ENCODE measurements around the gene ANXA2R. TPM values are rescaled to one million over a fixed set of nuclear protein-coding genes. Genes with fewer than 3 reads are reported as not detected.
"Not testable (repeated sequence)": the region's sequence is repeated elsewhere in the genome, so short reads cannot be mapped to it uniquely, and the experiment has no call there.

The ANXA2R gene
- total RNA-seq, 1 experiment from 2014 or later: 4.6 TPM

DNA sequence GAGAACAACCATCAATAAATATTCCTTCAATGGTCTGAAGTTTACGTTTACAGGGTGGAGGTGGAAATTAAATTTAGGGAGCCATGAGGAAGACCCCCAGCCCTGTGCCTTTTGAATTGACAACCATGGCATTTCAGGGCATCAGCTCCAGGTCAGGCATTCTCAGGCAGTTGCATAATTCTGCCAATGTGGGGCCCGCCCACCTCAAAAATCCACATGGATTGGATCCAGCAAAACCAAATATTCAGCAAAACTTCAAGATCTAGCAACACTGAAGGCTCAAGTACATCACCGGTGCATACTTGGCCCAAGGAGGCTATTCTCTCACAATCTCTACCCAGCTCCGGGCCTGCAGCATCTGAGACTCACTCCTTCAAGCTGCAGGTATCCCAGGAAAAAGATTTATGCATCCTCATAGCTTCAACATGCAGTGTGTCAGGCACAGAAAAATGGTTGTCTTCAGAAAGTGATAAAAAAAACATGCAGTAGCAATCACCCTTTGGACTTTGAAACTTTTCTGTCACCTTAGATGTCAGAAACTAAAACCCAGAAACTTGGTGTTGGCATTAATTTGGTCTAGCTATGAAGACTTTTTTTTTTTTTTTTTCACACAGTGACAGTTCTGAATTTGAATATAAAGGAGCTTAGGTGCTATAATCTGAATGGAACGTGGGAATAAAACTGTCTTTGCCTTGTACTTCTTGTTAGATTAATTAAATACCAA lies 21.4 kb upstream of the ANXA2R start:
- DNase-seq (ENCODE audit: extremely low read depth, low read depth): no peak

DNA sequence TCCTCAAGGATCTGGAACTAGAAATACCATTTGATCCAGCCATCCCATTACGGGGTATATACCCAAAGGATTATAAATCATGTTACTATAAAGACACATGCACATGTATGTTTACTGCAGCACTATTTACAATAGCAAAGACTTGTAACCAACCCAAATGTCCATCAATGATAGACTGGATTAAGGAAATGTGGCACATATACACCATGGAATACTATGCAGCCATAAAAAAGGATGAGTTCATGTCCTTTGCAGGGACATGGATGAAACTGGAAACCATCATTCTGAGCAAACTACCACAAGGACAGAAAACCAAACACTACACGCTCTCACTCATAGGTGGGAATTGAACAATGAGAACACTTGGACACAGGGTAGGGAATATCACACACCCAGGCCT lies 19.9 kb upstream of the ANXA2R start:
- not testable (repeated sequence) for DNase-seq (ENCODE audit: extremely low read depth, low read depth)

DNA sequence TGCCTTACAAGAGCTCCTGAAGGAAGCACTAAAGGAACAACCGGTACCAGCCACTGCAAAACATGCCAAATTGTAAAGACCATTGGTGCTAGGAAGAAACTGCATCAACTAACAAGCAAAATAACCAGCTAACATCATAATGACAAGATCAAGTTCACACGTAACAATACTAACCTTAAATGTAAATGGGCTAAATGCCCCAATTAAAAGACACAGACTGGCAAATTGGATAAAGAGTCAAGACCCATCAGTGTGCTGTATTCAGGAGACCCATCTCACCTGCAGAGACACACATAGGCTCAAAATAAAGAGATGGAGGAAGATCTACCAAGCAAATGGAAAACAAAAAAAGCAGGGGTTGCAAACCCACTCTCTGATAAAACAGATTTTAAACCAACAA lies 15.0 kb upstream of the ANXA2R start:
- DNase-seq (ENCODE audit: extremely low read depth, low read depth): not testable (repeated sequence)

DNA sequence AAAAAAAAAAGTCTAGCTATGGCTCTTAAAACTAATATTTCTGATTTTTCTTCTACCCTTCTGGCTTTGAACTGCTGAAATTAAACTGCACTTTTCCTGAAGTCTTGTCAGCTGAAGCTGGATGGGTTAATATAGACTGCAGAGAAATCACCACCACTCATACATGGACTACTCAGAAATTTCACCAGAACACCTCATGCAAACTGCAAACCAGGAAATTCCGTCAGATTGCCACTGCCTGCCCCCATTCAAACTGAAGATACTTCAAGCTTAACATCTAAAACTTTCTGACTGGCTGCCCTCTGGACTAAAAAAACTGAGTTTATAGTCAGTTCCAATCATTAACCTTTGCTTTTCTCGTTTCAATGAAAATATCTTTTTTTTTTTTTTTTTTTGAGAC lies 11.6 kb upstream of the ANXA2R start:
- DNase-seq (ENCODE audit: extremely low read depth, low read depth): no peak

DNA sequence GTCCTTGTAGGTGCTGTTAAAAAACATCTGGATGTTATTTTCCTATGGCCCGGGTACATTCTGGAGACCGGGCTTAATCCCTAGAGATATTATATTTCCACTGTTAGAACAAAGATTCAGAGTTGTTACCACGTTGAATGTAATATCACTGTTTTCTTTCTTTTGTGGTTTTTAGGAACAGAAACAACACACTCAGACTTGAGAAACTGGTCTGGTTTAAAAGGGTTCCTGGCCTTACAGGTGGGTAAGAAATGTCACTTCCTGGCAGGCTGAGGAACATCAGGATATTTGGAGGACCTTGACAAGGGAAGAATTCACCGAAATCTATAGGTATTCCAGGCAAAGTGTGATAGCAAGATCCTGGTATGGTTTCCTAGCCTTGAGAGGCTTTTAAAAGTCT lies 10.3 kb upstream of the ANXA2R start:
- no peak for DNase-seq (ENCODE audit: extremely low read depth, low read depth)

DNA sequence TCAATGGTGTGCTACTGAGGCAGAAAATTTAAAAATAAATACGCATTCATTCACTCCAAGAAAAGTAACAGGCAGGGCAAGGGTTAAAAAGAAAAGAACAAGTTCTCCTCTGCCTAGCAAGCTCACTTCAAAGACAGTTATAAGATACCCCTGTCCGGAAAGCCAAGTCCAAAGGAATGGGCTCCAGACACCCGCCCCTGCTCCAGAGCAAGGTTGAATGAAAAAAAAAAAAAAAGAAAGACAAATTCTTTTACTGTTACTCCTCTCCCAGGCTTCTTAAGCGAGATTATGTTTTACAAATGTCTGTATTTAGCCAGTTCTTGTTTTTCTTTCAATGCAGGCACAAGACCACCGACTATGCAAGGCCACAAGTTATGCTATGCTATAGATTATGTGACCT lies 9.1 kb upstream of the ANXA2R start:
- no peak for DNase-seq (ENCODE audit: extremely low read depth, low read depth)

DNA sequence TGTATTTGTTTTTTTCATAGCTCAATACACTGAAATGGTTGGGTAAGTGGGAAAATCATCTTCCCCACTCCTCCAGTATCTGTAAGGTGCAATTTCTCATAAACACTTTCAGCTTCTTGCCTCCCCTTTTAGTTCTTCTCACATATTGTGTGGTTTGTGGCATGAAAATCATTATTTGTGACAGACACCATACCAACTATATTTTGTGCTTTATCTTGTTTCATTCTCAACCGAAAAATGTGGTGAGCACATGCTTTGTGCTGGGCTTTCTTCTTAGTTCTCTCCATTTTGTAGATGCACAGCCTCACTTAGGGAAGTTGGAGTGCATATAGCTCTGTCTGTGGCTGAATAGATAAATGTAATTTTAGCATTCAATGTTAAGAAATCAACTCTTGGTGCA lies 6.4 kb upstream of the ANXA2R start:
- DNase-seq (ENCODE audit: extremely low read depth, low read depth): no peak

DNA sequence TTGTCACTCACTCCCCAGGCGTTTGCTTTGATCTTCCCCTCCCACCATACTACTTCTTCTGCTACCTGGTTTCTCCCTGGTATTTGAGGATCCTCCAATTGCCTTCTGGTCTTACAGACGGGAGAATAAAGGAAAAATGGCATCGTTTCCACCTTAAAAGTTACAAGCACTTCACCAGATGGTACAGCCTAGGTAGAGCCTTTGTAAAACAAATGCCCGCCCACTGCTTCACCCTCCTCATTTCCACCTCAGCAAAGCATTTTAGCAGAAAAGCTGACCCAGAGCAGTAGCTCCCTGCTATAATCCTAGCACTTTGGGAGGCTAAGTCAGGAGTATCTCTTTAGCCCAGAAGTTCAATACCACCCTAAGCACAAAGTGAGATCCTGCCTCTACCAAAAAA lies 5.1 kb upstream of the ANXA2R start:
- DNase-seq (ENCODE audit: extremely low read depth, low read depth): no peak

DNA sequence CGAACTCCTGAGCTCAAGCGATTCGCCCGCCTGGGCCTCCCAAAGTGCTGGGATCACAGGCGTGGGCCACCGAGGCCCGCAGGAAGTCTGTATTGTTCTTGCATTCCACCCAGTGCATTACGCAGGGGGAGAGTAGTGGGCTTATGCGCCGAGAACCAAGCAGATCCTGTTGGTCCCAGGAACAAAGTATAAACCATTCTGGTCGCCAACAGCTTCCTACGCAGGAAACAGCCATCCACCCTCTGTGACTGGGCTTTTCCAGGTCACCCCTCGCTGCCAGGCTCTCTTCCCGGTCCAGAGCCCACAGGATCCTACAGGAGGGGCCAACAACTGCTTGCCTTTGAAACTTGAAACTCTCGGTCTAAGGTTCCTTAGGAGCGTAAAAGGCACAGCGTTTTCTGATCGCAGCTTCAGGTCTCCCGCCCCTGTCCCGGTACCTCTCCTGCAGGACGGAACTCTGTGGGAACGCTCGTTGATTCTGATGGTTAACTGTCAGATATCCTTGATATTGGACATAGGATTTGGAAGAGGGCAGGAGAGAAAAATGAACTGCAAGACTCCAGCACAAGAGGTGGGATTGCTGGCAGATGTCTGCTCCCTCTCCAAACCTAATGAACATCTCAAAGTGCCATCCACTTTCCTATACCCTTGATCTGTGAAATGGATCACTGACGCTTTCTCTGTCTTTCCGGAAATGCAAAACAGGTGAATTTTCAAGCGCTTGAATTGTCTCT lies 4.2 kb upstream of the ANXA2R start:
- DNase-seq (ENCODE audit: extremely low read depth, low read depth): no peak

DNA sequence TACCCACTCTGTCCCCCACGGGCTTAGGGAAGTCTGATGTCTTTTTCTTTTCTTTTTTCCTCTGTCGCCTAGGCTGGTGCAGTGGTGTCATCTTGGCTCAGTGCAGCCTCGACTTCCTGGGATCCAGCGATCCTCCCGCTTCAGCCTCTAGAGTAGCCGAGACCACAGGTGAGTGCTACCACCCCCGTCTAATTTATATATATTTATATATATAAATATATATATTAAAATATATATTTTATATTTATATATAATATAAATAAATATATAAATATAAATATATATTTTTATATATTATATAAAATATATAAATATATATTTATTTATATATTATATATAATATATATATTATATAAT lies 3.3 kb upstream of the ANXA2R start:
- no peak for DNase-seq (ENCODE audit: extremely low read depth, low read depth)

DNA sequence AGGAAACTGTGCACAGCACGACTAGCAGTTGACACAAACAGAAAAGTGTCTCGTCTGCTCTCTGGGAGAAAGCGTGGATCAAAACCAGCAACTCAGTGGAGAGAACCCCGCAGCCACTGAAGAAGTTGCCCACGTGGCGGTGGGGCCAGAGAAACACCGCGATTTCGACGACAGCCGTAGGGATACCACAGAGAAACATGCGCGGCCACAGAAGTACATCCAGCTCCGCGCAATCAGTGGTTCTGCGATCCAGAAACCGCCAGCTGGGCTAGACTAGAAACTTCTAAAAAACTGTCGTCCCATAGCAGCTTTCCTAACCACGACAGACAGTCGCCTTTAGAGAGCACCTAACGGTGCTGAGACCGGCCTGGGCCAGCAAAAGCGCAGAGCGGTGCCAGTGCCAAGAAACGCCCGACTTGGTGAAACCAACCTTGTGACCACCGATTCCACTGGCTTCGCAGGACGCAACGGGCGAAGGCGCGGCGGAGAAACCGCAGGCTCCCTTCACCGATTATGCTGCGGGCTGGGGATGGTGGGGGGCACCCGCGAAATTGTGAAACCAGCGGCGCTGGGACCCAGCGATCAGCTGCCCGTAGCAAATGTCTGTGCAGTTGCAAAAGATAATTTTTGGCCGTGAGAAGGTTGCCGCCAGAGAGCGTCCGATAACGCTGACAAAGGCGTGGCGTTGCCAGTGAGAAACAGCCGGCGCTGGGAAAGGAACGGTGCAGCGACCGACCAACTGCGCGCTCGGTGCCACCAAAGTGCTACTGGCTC lies 2.7 kb upstream of the ANXA2R start:
- no peak for DNase-seq (ENCODE audit: extremely low read depth, low read depth)

DNA sequence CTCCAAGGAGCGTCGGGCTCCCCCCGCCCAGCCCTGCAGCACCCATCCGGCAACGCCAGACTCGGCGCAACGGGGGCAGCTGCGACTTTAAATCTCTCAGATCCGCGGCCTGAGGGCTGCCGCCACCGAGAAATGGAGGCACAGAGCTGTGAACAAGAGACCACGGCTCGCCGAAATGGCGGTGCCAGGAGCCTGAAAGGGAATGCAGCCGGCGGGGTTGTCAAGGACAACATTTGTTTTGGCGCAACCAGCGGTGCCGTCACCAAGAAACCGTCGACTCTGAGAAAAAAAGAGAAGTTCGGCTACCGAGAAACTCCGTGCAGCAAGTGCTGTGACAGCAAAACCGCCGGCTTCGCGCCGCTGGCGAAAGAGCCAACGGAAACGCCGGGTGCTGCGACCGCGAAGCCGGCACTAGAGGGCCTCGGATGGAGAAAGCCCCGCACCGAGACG lies 2.1 kb upstream of the ANXA2R start:
- DNase-seq (ENCODE audit: extremely low read depth, low read depth): peak; percentile 54

DNA sequence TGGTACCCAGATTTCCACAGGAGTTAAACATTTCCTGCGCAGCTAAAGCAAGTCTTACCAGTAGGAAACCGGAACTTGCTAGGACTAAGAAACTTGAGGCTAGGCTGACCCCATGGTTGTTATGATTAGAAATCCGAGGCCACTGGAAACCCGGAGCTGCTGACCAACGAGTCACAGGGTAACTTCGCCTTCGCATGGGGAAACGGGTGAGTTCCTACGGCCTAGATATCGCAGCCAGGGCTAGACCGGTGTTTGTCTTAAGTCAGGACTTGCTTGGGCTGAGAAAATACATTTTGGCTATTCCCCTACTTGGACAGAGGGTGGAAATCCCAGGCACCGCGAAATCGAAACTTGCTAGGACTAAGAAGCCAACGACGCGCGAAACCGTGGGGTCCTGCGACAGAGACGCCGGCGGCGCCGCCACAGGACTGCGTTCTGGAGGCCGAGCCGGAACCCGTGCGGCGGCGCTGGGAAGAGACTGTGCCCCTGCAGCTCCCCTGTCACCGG lies 1.6 kb upstream of the ANXA2R start:
- DNase-seq (ENCODE audit: extremely low read depth, low read depth): peak; percentile 52

DNA sequence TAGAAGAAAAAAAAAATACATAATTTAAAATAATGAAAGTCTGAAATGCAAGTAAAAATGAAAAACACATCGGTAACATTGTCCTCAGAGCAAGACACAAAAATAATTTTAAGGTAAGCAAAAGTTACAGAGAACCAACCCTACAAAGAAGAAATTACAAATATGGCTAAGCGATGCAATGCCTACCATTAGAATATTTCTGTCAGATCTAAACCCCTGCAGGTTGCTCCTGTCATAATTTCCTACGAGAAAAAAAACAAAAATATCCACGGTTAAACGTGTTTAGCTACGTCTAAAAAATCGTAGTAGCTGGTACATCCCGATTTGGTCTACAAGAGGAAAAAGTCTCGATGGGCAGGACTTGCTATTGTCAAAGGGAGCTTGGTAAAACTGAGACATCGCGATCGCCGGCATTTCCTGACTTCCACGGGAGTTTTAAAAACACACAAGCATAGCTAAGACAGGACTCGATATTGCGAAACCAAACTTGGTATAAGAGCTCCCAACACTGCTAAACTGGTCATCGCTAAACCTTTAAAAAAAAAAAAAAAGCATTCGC lies 1.1 kb upstream of the ANXA2R start:
- DNase-seq (ENCODE audit: extremely low read depth, low read depth): peak; percentile 48

DNA sequence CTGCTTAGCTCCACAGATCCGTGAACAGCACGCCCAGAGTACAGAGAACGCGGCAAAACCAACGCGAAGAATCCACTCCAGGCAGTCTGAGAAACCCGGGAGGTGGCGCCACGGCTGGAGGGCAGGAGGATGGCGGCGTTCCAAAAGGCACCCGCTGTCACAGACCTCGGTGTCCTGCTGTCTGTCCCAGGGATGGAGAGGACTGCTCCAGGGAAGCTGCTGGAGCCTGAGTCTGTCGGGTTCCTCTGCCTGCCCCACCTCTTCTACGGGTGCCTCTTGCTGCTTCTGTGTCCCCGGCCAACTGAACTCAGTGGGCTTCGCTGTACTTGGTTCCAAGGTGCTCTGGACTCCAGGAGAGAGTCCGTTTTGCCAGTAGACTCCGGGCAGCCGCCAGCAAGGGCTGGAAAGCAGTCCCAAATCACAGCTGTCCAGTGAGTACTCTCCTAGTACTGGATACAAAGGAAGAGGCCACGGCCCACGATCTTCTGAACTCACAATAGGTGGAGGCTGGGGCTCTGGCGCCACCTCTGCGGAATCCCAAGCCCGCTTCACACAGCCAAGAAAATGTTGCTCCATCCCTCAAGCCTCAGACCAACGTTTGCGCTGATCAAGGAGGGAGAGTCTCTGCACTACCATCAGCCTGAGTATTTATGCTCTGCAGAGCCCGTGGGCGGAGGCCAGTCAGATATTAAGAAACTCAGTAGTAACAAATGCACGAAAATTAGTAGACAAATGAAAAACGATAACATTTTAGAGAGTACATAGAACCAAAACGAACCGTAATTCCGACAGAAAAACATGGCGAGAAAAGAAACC lies 440 bp downstream of the ANXA2R start:
- peak; percentile 64 for DNase-seq (ENCODE audit: extremely low read depth, low read depth)

DNA sequence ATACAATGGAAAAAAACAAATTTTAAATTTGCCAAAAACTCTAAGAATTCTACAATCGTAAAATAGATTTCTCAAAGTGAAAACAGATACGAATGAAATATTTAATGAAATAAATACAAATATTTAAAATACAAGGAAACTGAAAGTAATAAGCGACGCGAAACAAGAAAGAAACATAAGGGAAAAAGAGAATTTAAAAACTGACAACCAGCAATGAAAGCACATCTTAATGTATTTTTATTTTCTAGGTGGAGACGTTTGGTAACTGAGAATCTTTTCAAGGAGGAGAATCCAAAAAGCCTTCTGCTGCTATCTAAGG lies 1.0 kb downstream of the ANXA2R start:
- DNase-seq (ENCODE audit: extremely low read depth, low read depth): no peak

DNA sequence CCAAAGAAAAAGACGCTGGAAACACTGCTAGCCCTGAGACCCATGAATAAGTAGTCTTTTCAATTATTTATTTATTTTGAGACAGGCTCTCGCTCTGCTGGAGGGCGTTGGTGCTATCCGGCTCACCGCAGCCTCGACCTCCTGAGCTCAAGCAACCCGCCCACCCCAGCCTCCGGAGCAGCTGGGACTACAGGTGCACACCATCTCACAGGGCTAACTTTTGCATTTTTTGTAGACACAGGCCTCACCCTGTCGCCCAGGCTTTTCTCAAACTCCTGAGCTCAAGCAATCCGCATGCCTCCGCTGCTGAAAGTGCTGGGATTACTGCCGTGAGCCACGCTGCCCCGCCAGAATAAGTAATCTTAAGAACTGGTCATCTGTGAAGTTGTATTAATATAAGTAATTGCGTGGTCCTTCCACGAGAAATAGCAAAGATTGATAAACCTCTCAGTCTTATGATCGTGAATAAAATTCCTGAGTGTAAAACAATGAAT lies 1.6 kb downstream of the ANXA2R start:
- DNase-seq (ENCODE audit: extremely low read depth, low read depth): no peak

DNA sequence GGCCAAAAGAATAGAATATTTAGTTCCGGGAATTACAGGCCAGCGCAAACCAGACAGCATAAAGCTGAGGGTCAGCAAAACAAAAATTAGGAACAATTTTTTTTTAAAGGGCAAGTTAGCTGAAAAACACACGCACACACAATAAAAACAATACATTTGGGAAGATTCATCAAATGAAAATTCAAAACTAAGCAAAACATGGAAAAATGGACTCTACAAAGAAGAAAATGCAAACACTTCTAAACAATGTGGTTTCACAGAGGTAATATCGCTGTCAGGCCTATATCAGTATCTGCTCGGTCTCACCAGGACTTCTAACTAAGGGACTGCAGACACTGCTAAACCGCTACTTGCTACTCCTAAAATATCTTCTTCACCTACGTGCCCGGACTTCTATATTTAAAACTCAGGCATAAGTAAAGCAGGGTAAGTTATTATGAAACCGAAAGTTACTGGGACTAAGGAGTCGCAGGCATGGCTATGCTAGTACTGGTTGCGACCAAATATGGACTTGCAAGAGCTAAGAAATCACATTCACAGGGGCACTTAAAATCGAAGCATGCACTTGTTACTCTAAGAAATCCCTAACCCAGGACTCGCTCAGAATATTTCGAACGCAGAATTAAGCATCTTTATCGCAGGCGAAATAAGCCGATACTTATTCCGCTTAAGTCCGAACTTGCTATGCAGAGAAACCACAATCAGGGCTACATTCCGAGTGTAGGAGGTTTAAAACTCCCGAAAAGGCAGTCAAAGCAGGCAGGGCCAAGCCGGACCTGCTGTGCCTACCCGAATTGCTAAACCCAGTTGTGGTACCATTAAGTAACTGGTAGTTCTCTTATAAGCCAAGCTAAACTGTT lies 2.3 kb downstream of the ANXA2R start:
- no peak for DNase-seq (ENCODE audit: extremely low read depth, low read depth)

Data from NCI-H460 (cell line).